Brain microvascular endothelial cell (primary cell): ENCODE measurements around the gene SLC25A25.

Experiments
- DNase-seq: peaks from one replicate; pipeline ENCODE4 v3.0.0-alpha.2; 2020
- H3K27ac ChIP-seq: fragments of 250-450 bp; sonication (Bioruptor Pico); 2 replicates; pipeline ENCODE4 v1.5.1; 2020; ENCODE audit warnings: mild to moderate bottlenecking, moderate library complexity
- H3K27me3 ChIP-seq: fragments of 250-450 bp; sonication (Bioruptor Pico); replicated peaks from 2 replicates; pipeline ENCODE4 v1.5.1; 2020; ENCODE audit warnings: mild to moderate bottlenecking
- H3K36me3 ChIP-seq: fragments of 250-450 bp; sonication (Bioruptor Pico); replicated peaks from 2 replicates; pipeline ENCODE4 v1.5.1; 2020; ENCODE audit warnings: mild to moderate bottlenecking
- H3K4me3 ChIP-seq: 2 replicates; pipeline ENCODE4 v1.5.1; 2011; ENCODE audit warnings: low read depth, mild to moderate bottlenecking, control low read depth, low read length, moderate library complexity
- in situ Hi-C: cut with HindIII; loops from 2 replicates; pipeline ENCODE4 v1.10.0; 2017; ENCODE audit warnings: low sequenced_read_pairs, low pct_ligation_motif_present
- TF ChIP-seq, protein P1 (sequence below): IDR thresholded peaks from 2 replicates; pipeline ENCODE4 v1.5.1; 2011; ENCODE audit warnings: low read depth, mild to moderate bottlenecking, moderate library complexity, low read length, control low read depth, inconsistent platforms; ENCODE audit errors: missing control alignments

SLC25A25 gene

DNA sequence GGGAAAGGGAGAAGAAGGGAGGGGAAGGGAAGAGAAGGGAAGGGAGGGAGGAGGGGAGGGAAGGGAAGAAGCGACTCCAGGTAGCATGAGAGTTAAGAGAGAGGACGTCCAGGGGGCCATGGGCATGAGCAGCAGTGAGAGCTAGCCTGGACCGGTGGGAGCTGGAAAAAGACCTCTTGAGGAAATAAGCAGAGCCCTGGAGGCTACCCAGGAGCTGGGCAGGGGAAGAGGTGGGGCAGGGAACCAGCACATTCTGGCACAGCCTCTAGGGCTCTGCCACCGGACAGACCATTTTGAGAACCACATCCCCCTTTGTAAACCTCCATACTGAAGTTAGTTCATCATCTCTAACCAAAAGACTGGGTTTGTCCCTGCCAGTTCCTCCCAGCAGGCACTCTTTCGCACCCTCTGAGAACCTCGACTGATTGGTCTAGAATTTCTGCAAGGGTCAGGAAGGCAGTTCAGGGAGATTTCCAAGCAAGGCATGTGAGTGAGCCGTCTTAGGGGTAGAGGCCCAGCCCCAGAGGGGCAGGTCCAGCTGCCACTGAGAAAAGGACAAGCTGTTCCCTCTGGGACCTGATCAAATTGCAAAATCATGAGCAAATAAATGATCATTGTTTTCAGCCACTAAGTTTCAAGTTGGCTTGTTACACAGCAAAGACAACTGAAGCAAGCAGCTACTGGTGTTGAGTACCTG is 12.5 kb upstream of the SLC25A25 start:
- DNase-seq = no peak
- Histone ChIP-seq H3K27me3 (no peaks in the 10 kb centered on the region), H3K36me3 (no peaks in the 10 kb centered on the region), H3K4me3 (no peak overlapping the region), H3K27ac (no peak overlapping the region)
- in situ Hi-C loops = no loop called here
- TF ChIP-seq, protein P1, sequence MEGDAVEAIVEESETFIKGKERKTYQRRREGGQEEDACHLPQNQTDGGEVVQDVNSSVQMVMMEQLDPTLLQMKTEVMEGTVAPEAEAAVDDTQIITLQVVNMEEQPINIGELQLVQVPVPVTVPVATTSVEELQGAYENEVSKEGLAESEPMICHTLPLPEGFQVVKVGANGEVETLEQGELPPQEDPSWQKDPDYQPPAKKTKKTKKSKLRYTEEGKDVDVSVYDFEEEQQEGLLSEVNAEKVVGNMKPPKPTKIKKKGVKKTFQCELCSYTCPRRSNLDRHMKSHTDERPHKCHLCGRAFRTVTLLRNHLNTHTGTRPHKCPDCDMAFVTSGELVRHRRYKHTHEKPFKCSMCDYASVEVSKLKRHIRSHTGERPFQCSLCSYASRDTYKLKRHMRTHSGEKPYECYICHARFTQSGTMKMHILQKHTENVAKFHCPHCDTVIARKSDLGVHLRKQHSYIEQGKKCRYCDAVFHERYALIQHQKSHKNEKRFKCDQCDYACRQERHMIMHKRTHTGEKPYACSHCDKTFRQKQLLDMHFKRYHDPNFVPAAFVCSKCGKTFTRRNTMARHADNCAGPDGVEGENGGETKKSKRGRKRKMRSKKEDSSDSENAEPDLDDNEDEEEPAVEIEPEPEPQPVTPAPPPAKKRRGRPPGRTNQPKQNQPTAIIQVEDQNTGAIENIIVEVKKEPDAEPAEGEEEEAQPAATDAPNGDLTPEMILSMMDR = no peak

DNA sequence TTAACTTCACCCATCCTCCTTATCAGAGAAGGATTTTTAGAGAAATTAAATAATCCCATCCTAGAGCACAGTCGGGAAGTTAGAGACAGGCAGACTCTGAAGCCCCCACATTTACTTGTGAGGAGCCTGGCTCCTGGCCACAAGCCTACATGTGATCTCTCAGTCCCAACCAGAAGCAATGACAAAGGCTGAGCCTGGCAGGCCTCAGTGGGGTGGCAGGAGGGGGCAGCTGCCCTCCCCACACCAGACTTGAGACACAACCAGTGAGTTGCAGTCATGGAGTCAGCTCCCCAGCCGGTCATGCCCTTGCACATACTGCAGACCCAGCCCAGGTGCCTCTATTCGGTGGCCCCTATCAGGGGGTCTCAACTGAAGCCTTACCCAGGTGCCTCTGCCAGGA is 11.9 kb upstream of the SLC25A25 start:
- in situ Hi-C loops = no loop called here
- Histone ChIP-seq H3K27me3 (no peaks in the 10 kb centered on the region), H3K36me3 (no peaks in the 10 kb centered on the region), H3K27ac (no peak overlapping the region), H3K4me3 (no peak overlapping the region)
- DNase-seq = no peak
- TF ChIP-seq, protein P1 = no peak

DNA sequence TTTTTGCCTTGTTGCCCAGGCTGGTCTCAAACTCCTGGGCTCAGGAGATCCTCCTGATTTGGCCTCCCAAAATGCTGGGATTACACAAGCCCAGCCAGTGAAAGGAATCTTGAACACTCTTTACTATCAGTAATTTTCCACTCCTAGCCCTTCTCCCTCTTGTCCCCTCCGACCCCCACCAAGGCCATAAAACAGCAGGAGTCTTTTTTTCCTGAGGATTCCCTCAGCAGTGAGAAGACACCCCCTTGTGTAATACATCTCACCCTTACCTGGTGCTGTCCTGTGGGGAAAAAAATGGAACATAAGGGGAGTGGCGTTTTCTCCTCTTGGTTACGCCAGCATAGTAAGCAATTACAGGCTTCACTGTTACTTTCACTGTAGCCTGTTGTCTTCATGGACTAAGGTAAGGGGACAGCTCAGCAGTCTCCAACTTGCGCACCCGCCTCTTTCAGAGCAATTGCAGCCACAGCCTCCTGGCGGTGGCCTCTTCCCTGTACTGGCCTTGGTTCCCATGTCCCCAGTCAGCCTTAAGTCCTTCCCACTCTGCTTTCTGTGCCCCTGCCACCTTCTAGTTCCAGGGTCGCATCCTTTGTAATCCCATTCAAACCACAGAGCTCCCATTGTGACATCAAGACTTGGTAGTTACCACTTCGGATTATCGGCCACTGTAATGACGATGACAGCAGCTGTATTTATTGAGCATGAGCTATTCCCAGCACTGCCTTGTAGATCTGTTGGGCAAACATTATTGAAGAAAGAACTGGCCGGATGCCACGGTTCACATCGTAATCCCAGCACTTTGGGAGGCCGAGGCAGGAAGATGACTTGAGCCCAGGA is 10.9 kb upstream of the SLC25A25 start:
- Histone ChIP-seq H3K4me3 (no peak overlapping the region), H3K27me3 (no peaks in the 10 kb centered on the region), H3K36me3 (no peaks in the 10 kb centered on the region), H3K27ac (no peak overlapping the region)
- TF ChIP-seq, protein P1 = no peak
- in situ Hi-C loops = no loop called here
- no peak for DNase-seq

DNA sequence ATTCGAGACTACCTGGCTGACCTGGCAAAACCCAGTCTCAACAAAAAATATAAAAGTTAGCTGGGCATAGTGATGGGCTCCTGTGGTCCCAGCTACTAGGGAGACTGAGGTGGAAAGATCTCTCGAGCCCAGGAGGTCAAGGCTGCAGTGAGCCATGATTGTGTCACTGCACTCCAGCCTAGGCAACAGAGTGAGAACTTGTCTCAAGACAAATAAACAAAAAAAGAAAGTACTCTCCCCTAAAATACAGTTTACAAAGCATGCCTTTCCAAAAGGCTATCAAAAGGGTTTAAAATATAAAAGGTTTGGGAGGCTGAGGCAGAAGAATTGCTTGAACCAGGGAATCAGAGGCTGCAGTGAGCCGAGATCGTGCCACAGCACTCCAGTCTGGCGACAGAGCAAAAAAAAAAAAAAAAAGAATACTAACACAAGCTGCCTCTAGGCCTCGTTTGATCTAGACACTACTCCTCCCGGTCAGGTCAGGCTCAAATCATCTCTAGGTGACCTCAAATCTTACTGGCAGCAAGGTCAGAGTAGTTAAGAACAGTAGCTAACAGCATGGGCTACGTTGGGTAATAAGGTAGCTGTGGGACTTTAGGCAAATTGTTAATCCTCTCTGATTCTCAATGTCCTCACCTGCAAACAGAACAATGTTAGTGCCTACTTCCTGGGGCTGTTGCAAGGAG is 10.2 kb upstream of the SLC25A25 start:
- no peak for DNase-seq
- no peaks in the 10 kb centered on the region for H3K27me3 ChIP-seq
- no peak overlapping the region for H3K4me3 ChIP-seq
- in situ Hi-C loops = no loop called here
- TF ChIP-seq, protein P1 = no peak
- no peaks in the 10 kb centered on the region for H3K36me3 ChIP-seq
- no peak overlapping the region for H3K27ac ChIP-seq

DNA sequence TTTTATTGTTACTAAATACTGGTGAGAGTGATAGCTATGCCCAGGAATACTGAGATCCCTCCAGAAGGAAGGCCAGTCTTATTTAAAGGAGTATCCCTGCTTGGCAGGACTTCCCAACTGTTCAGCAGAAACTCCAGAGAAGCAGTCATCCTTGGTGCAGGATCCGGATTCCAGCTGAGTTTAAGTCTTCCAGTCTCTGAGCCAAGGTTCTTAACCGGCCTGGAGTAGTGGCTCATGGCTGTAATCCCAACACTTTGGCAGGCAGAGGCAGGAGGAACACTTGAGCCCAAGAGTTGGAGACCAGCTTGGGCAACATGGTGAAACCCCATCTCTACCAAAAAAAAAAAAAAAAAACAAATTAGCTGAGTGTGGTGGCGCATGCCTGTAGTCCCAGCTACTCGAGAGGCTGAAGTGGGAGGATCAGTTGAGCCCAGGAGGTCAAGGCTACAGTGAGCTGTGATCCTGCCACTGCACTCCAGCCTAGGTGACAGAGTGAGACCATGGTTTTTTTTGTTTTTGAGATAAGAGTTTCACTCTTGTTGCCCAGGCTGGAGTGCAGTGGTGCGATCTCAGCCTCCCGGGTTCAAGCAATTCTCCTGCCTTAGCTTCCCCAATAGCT is 8.6 kb upstream of the SLC25A25 start:
- H3K27me3 ChIP-seq = no peaks in the 10 kb centered on the region
- no peaks in the 10 kb centered on the region for H3K36me3 ChIP-seq
- H3K4me3 ChIP-seq = no peak overlapping the region
- in situ Hi-C loops = no loop called here
- no peak for DNase-seq
- TF ChIP-seq, protein P1 = no peak
- H3K27ac ChIP-seq = no peak overlapping the region
